Measurements from ENCODE around the gene EDAR.

- no peak for TF ChIP-seq CTCF (conservative IDR thresholded peaks at IDR 0.05 in 1 of 2, IDR thresholded peaks at IDR 0.05 in 1 of 2; ENCODE audit: extremely low read depth in 1 of 2, insufficient read depth in 1 of 2, low read depth in 1 of 2, low read length in 2 of 2)
- TF ChIP-seq EZH2 (IDR thresholded peaks at IDR 0.05; ENCODE audit: borderline replicate concordance, low read length) = no peak
Observed at GRCh38 chr2:108905906-108906305, 83.1 kb downstream of the EDAR start.
